ENCODE data around the gene KRTAP10-1.

KRTAP10-1 gene

GRCh38 chr21:44539046-44539445 lies 949 bp downstream of the KRTAP10-1 start:
- Histone ChIP-seq H3K9me3 (ENCODE audit: insufficient read depth, low read length, severe bottlenecking) (no peaks in the 10 kb centered on the region), H3K4me2 (ENCODE audit: insufficient read depth, low read length) (no peak overlapping the region), H3K4me3 (ENCODE audit: low read depth in 1 of 2, low read length in 2 of 2) (no peak overlapping the region), H3K4me1 (ENCODE audit: insufficient read depth, low read length) (no peaks in the 10 kb centered on the region), H3K27ac (ENCODE audit: low read length) (no peak overlapping the region), H3K79me2 (ENCODE audit: insufficient read depth, low read length) (no peaks in the 10 kb centered on the region), H3K36me3 (ENCODE audit: insufficient read depth, low read length) (no peaks in the 10 kb centered on the region), H3K27me3 (ENCODE audit: insufficient read depth, low read length, poor library complexity) (peaks cover 2% of the 10 kb centered on the region), H4K20me1 (ENCODE audit: insufficient read depth, low read length) (no peaks in the 10 kb centered on the region), H3K9ac (ENCODE audit: low read depth, low read length) (no peak overlapping the region), H2AFZ (ENCODE audit: low read depth, low read length) (no peak overlapping the region)
- TF ChIP-seq, protein P1, sequence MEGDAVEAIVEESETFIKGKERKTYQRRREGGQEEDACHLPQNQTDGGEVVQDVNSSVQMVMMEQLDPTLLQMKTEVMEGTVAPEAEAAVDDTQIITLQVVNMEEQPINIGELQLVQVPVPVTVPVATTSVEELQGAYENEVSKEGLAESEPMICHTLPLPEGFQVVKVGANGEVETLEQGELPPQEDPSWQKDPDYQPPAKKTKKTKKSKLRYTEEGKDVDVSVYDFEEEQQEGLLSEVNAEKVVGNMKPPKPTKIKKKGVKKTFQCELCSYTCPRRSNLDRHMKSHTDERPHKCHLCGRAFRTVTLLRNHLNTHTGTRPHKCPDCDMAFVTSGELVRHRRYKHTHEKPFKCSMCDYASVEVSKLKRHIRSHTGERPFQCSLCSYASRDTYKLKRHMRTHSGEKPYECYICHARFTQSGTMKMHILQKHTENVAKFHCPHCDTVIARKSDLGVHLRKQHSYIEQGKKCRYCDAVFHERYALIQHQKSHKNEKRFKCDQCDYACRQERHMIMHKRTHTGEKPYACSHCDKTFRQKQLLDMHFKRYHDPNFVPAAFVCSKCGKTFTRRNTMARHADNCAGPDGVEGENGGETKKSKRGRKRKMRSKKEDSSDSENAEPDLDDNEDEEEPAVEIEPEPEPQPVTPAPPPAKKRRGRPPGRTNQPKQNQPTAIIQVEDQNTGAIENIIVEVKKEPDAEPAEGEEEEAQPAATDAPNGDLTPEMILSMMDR (IDR thresholded peaks at IDR 0.05; ENCODE audit: borderline replicate concordance, extremely low read depth, low read length, poor library complexity, severe bottlenecking) = no peak
- no peak for TF ChIP-seq EZH2 (IDR thresholded peaks at IDR 0.05; ENCODE audit: borderline replicate concordance, low read depth, low read length, severe bottlenecking)
- ATAC-seq (ENCODE audit: insufficient read depth, low read depth) = no peak
- no peak for DNase-seq

DNA sequence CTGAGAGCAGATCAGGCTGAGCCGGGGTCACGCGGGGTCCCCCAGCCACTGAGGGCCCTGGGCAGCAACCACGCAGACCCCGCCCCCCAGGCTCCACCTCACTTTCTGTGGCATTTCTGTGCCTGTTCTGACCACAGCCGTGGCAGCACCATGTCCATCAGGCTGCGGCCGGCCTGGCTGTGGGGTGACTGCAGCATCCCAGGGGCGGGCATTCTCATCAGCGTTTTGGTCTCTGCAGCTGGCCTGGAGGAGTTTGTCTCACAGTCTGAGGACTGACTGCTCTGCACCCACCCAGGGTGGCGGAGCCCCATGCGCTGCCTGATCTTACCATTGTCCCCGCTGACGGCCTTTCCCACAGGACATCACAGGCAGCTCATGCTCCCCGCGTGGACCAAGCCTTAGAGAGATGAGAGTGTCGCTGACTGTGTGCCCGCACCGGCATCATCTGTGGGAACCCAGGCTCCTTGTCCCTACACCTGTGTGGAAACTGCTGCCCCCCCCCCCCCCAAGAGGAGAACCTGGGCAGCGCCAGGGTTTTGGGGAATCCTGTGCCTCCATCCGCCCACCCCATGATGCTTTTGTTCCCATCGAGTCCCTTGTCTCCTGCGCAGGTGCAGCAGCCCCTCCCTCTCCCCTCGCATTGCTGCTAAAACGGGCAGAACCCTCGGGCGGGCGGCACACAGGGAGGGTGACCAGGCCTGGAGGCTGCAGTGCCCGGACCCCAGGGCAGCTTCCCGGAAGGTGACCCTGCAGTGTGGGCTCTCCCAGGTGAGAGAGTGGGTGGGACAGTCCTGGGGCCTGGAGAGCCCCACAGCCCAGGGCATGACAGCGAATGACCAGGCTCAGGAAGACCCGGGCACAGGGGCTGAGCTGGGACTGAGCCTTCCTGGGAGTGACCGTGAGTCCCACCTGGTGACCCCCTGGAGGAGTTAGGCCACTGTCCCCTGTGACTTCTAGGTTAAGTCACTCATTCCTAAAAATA lies 1.8 kb downstream of the KRTAP10-1 start:
- ATAC-seq (ENCODE audit: insufficient read depth, low read depth) = no peak
- H3K27me3 ChIP-seq (ENCODE audit: insufficient read depth, low read length, poor library complexity) = peaks cover 2% of the 10 kb centered on the region
- no peak overlapping the region for H3K27ac ChIP-seq (ENCODE audit: low read length)
- no peak for DNase-seq
- H3K4me3 ChIP-seq (ENCODE audit: low read depth in 1 of 2, low read length in 2 of 2) = no peak overlapping the region
- no peak overlapping the region for H3K4me2 ChIP-seq (ENCODE audit: insufficient read depth, low read length)
- no peaks in the 10 kb centered on the region for H3K9me3 ChIP-seq (ENCODE audit: insufficient read depth, low read length, severe bottlenecking)
- H2AFZ ChIP-seq (ENCODE audit: low read depth, low read length) = no peak overlapping the region
- no peaks in the 10 kb centered on the region for H3K4me1 ChIP-seq (ENCODE audit: insufficient read depth, low read length)
- TF ChIP-seq, protein P1 (IDR thresholded peaks at IDR 0.05; ENCODE audit: borderline replicate concordance, extremely low read depth, low read length, poor library complexity, severe bottlenecking) = no peak
- no peaks in the 10 kb centered on the region for H3K79me2 ChIP-seq (ENCODE audit: insufficient read depth, low read length)
- no peak overlapping the region for H3K9ac ChIP-seq (ENCODE audit: low read depth, low read length)
- no peaks in the 10 kb centered on the region for H4K20me1 ChIP-seq (ENCODE audit: insufficient read depth, low read length)
- H3K36me3 ChIP-seq (ENCODE audit: insufficient read depth, low read length) = no peaks in the 10 kb centered on the region

DNA sequence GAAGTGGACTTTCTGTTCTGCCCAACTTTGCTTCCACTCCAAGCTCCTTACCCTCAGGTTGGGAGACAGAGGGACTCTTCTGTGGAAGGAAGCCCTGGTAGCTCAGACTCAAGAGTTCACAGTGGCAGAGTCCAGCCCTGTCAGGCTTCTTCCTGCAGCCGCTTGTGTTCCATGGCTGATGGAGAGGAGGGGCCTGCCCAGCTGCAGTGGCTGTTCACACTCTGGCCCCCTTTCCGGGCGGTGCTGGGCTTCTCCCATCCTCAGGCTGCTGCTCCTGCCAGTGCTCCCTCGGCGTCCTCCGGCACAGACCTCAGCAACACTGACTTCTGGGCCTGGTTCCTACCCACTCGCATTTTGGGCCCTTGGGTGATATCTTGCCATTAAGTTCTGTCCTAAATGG lies 4.0 kb downstream of the KRTAP10-1 start:
- no peak overlapping the region for H3K9ac ChIP-seq (ENCODE audit: low read depth, low read length)
- no peaks in the 10 kb centered on the region for H3K4me1 ChIP-seq (ENCODE audit: insufficient read depth, low read length)
- no peak overlapping the region for H3K4me3 ChIP-seq (ENCODE audit: low read depth in 1 of 2, low read length in 2 of 2)
- H3K4me2 ChIP-seq (ENCODE audit: insufficient read depth, low read length) = no peak overlapping the region
- H3K36me3 ChIP-seq (ENCODE audit: insufficient read depth, low read length) = no peaks in the 10 kb centered on the region
- no peak overlapping the region for H2AFZ ChIP-seq (ENCODE audit: low read depth, low read length)
- H3K79me2 ChIP-seq (ENCODE audit: insufficient read depth, low read length) = no peaks in the 10 kb centered on the region
- no peaks in the 10 kb centered on the region for H4K20me1 ChIP-seq (ENCODE audit: insufficient read depth, low read length)
- H3K9me3 ChIP-seq (ENCODE audit: insufficient read depth, low read length, severe bottlenecking) = no peaks in the 10 kb centered on the region
- H3K27me3 ChIP-seq (ENCODE audit: insufficient read depth, low read length, poor library complexity) = peaks cover 2% of the 10 kb centered on the region
- TF ChIP-seq, protein P1 (IDR thresholded peaks at IDR 0.05; ENCODE audit: borderline replicate concordance, extremely low read depth, low read length, poor library complexity, severe bottlenecking) = no peak
- no peak for TF ChIP-seq EZH2 (IDR thresholded peaks at IDR 0.05; ENCODE audit: borderline replicate concordance, low read depth, low read length, severe bottlenecking)
- ATAC-seq (ENCODE audit: insufficient read depth, low read depth) (no peak), DNase-seq (no peak)
- H3K27ac ChIP-seq (ENCODE audit: low read length) = no peak overlapping the region

Measured in DND-41 (cell line).